ENCODE results near the gene SLC17A7. TPM values are rescaled to one million over a fixed set of nuclear protein-coding genes. Genes with fewer than 3 reads are reported as not detected.

The SLC17A7 gene
- total and polyA plus RNA-seq, 2 donors (not counting 1 experiment from before 2014, with no cell fraction given), result 0.60 to 0.89 TPM

DNA sequence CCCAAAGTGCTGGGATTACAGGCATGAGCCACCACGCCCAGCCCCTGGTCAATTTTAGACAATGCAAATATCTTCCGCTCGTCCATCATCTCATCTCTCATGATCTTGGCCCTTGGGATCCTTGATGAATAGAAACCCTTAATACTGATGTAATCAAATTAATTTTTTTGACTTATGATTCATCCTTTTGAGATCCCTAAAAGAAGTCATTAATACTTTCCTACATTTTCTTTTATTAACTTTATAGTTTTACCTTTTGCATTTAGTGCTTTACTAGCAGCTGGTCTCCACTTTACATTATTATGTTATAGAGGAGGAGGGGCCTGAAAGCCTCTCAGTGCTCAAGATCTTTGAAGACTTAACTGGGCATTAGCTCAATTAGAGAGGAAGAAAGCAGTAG lies 60.9 kb downstream of the SLC17A7 start:
- ChIA-PET CTCF (interaction anchor here (0.6 to 1.8 kb wide), 3 partner anchors 8 to 10 kb away, joined by 3 to 6 read pairs (median 3); no protein-coding TSS in a partner anchor), POLR2A (no interaction called here)
- intact Hi-C loops (cut with micrococcal nuclease), result no loop called here
- Mint-ChIP-seq H3K4me1 (no peaks in the 10 kb centered on the region), H3K4me3 (no peak overlapping the region), H3K27me3 (no peaks in the 10 kb centered on the region), H3K27ac (no peak overlapping the region), H3K9me3 (ENCODE audit: insufficient read depth) (peaks cover 3% of the 10 kb centered on the region)
- H3K9ac ChIP-seq (ENCODE audit: low read length), result no peak overlapping the region
- TF ChIP-seq EZH2 (IDR thresholded peaks at IDR 0.05; ENCODE audit: borderline replicate concordance, insufficient read depth, low read depth, low read length, poor library complexity, severe bottlenecking) (no peak), CTCF (IDR thresholded peaks at IDR 0.05) (no peak)
- no peaks in the 10 kb centered on the region for H3K27me3 ChIP-seq (replicated peaks in 1 of 4; ENCODE audit: control extremely low read depth in 1 of 4, control insufficient read depth in 3 of 4, insufficient read depth in 4 of 4, low read length in 3 of 4)
- no peak overlapping the region for H3K4me2 ChIP-seq (replicated peaks; ENCODE audit: low read depth, low read length, poor library complexity, severe bottlenecking)
- H3K79me2 ChIP-seq (ENCODE audit: control insufficient read depth, insufficient read depth, low read length), result no peaks in the 10 kb centered on the region
- DNase-seq (no peak), ATAC-seq (ENCODE audit: low read depth) (no peak)
- H3K36me3 ChIP-seq (replicated peaks in 1 of 2; ENCODE audit: control extremely low read depth in 1 of 2, control insufficient read depth in 1 of 2, extremely low read depth in 1 of 2, insufficient read depth in 2 of 2, low read length in 1 of 2), result no peaks in the 10 kb centered on the region
- WGBS (ENCODE audit: insufficient coverage), result no CpG with 5 or more reads among the region's 3 CpGs
- H3K4me1 ChIP-seq (ENCODE audit: control insufficient read depth in 2 of 2, insufficient read depth in 2 of 2, low read length in 2 of 2), result no peaks in the 10 kb centered on the region
- H2AFZ ChIP-seq (ENCODE audit: insufficient read depth, low read depth, low read length, poor library complexity, severe bottlenecking), result no peak overlapping the region
- no peak overlapping the region for H3K4me3 ChIP-seq (ENCODE audit: control extremely low read depth in 1 of 5, extremely low read depth in 1 of 5, insufficient read depth in 1 of 5, low read depth in 2 of 5, low read length in 4 of 5)
- no peak overlapping the region for H3K27ac ChIP-seq (ENCODE audit: low read length in 2 of 2)
- H4K20me1 ChIP-seq (ENCODE audit: control insufficient read depth, insufficient read depth, low read length, poor library complexity, severe bottlenecking), result no peaks in the 10 kb centered on the region
- H3K9me3 ChIP-seq (ENCODE audit: control extremely low read depth in 1 of 3, control insufficient read depth in 2 of 3, insufficient read depth in 1 of 3, low read length in 2 of 3), result peaks cover 5 to 11% (median 8%) of the 10 kb centered on the region in 3 donors

Small RNA genes lying within 50 kb of the gene (small RNA-seq; reads per million reads assigned to genes)
- gene SNORD32A (ENCODE audit: insufficient read length, low read depth, low replicate concordance), result not detected
- not detected for gene SNORD33 (ENCODE audit: insufficient read length, low read depth, low replicate concordance)
- not detected for gene SNORD34 (ENCODE audit: insufficient read length, low read depth, low replicate concordance)
- not detected for gene SNORD35A (ENCODE audit: insufficient read length, low read depth, low replicate concordance)

Other genes with a start within 250 kb of the SLC17A7 start
- 68.4 and 68.5 TPM in 2 replicates for gene SLC6A16, start 116.3 kb downstream of the SLC17A7 start, total RNA-seq
- gene SLC6A16, start 116.3 kb downstream of the SLC17A7 start, polyA plus RNA-seq, result 16.9 and 22.3 TPM in 2 replicates
- gene CD37, start 106.1 kb downstream of the SLC17A7 start, total RNA-seq, result 1,880 and 1,998 TPM in 2 replicates
- 1,422 and 2,188 TPM in 2 replicates for gene CD37, start 106.1 kb downstream of the SLC17A7 start, polyA plus RNA-seq
- gene TEAD2, start 79.1 kb downstream of the SLC17A7 start, total RNA-seq, result 12.0 and 13.4 TPM in 2 replicates
- 1.6 and 5.8 TPM in 2 replicates for gene TEAD2, start 79.1 kb downstream of the SLC17A7 start, polyA plus RNA-seq
- 0.68 and 1.2 TPM in 2 replicates for gene DKKL1, start 77.7 kb downstream of the SLC17A7 start, total RNA-seq
- 1.6 TPM in 1 of 2 replicates, not detected in the other for gene DKKL1, start 77.7 kb downstream of the SLC17A7 start, polyA plus RNA-seq
- gene KASH5, start 53.3 kb downstream of the SLC17A7 start, total RNA-seq, result 0.74 and 1.4 TPM in 2 replicates
- 0.67 TPM in 1 of 2 replicates, not detected in the other for gene KASH5, start 53.3 kb downstream of the SLC17A7 start, polyA plus RNA-seq
- gene PTH2, start 18.1 kb downstream of the SLC17A7 start, total RNA-seq, result not detected in 2 replicates
- not detected in 2 replicates for gene PTH2, start 18.1 kb downstream of the SLC17A7 start, polyA plus RNA-seq
- gene GFY, start 16.1 kb downstream of the SLC17A7 start, total RNA-seq, result not detected in 2 replicates
- not detected in 2 replicates for gene GFY, start 16.1 kb downstream of the SLC17A7 start, polyA plus RNA-seq
- 168 and 184 TPM in 2 replicates for gene PIH1D1, start 10.3 kb upstream of the SLC17A7 start, total RNA-seq
- 158 and 170 TPM in 2 replicates for gene PIH1D1, start 10.3 kb upstream of the SLC17A7 start, polyA plus RNA-seq
- 65.8 and 73.6 TPM in 2 replicates for gene ALDH16A1, start 11.7 kb upstream of the SLC17A7 start, total RNA-seq
- 105 and 202 TPM in 2 replicates for gene ALDH16A1, start 11.7 kb upstream of the SLC17A7 start, polyA plus RNA-seq
- gene FLT3LG, start 32.7 kb upstream of the SLC17A7 start, total RNA-seq, result 27.8 and 31.0 TPM in 2 replicates
- gene FLT3LG, start 32.7 kb upstream of the SLC17A7 start, polyA plus RNA-seq, result 49.8 and 52.6 TPM in 2 replicates
- gene RPL13A, start 46.1 kb upstream of the SLC17A7 start, total RNA-seq, result 5,221 and 5,457 TPM in 2 replicates
- 4,869 and 6,298 TPM in 2 replicates for gene RPL13A, start 46.1 kb upstream of the SLC17A7 start, polyA plus RNA-seq
- gene RPS11, start 54.9 kb upstream of the SLC17A7 start, total RNA-seq, result 3,882 and 4,227 TPM in 2 replicates
- 8,349 and 12,912 TPM in 2 replicates for gene RPS11, start 54.9 kb upstream of the SLC17A7 start, polyA plus RNA-seq
- gene FCGRT, start 71.1 kb upstream of the SLC17A7 start, total RNA-seq, result 44.7 and 50.4 TPM in 2 replicates
- gene FCGRT, start 71.1 kb upstream of the SLC17A7 start, polyA plus RNA-seq, result 41.5 and 43.2 TPM in 2 replicates
- gene RCN3, start 86.5 kb upstream of the SLC17A7 start, total RNA-seq, result 2.2 and 4.1 TPM in 2 replicates
- 1.8 and 3.1 TPM in 2 replicates for gene RCN3, start 86.5 kb upstream of the SLC17A7 start, polyA plus RNA-seq
- 55.5 and 65.2 TPM in 2 replicates for gene NOSIP, start 139.0 kb upstream of the SLC17A7 start, total RNA-seq
- 110 and 135 TPM in 2 replicates for gene NOSIP, start 139.0 kb upstream of the SLC17A7 start, polyA plus RNA-seq
- 3.0 and 4.4 TPM in 2 replicates for gene PRRG2, start 139.8 kb upstream of the SLC17A7 start, total RNA-seq
- gene PRRG2, start 139.8 kb upstream of the SLC17A7 start, polyA plus RNA-seq, result 1.1 TPM in 2 replicates
- gene PRR12, start 149.7 kb upstream of the SLC17A7 start, total RNA-seq, result 70.7 and 72.3 TPM in 2 replicates
- 5.2 and 8.4 TPM in 2 replicates for gene PRR12, start 149.7 kb upstream of the SLC17A7 start, polyA plus RNA-seq
- gene RRAS, start 198.6 kb upstream of the SLC17A7 start, total RNA-seq, result 5.6 and 6.3 TPM in 2 replicates
- 12.3 and 21.0 TPM in 2 replicates for gene RRAS, start 198.6 kb upstream of the SLC17A7 start, polyA plus RNA-seq
- 64.3 and 68.3 TPM in 2 replicates for gene SCAF1, start 200.7 kb upstream of the SLC17A7 start, total RNA-seq
- gene SCAF1, start 200.7 kb upstream of the SLC17A7 start, polyA plus RNA-seq, result 17.1 and 20.2 TPM in 2 replicates
- 233 and 251 TPM in 2 replicates for gene IRF3, start 224.3 kb upstream of the SLC17A7 start, total RNA-seq
- 237 and 262 TPM in 2 replicates for gene IRF3, start 224.3 kb upstream of the SLC17A7 start, polyA plus RNA-seq
- gene BCL2L12, start 224.4 kb upstream of the SLC17A7 start, total RNA-seq, result 17.3 and 22.1 TPM in 2 replicates
- gene BCL2L12, start 224.4 kb upstream of the SLC17A7 start, polyA plus RNA-seq, result 13.0 and 19.9 TPM in 2 replicates
- gene PRMT1, start 235.7 kb upstream of the SLC17A7 start, total RNA-seq, result 175 TPM in 2 replicates
- gene PRMT1, start 235.7 kb upstream of the SLC17A7 start, polyA plus RNA-seq, result 255 and 310 TPM in 2 replicates
- gene ADM5, start 248.1 kb upstream of the SLC17A7 start, total RNA-seq, result 5.6 and 8.8 TPM in 2 replicates
- gene ADM5, start 248.1 kb upstream of the SLC17A7 start, polyA plus RNA-seq, result 8.4 and 15.3 TPM in 2 replicates
- gene CPT1C, start 249.6 kb upstream of the SLC17A7 start, total RNA-seq, result 1.7 TPM in 1 of 2 replicates, not detected in the other
- 0.19 and 0.30 TPM in 2 replicates for gene CPT1C, start 249.6 kb upstream of the SLC17A7 start, polyA plus RNA-seq